Heart left ventricle (tissue), 13 donors: ENCODE data around the gene ABCC4.

Experiments used
- POLR2A ChIP-seq, 2 donors: fragments of 450-650 bp; IDR thresholded peaks; one replicate each; pipeline ENCODE4 v1.6.1; 2017; ENCODE audit warnings: antibody characterized with exemption in 2 of 2, mild to moderate bottlenecking in 2 of 2, moderate library complexity in 2 of 2
- TF ChIP-seq, protein P1 (sequence below), 12 donors: fragments of 200-600 bp; sonication (generic) in 4 of 12; IDR thresholded peaks; one replicate each; pipeline versions ENCODE4 v1.5.0 to v1.8.0; 2018 to 2022; ENCODE audit warnings: antibody characterized with exemption in 12 of 12, mild to moderate bottlenecking in 5 of 12
- donor health status: ischemic (EF 13 %, LVEDD 7.1; RV severe dilation, severe dysfunction).
- donor health status: DM: no; HTN: yes; CAD: no.
- donor health status: DM: no; HTN: no; CAD: no.
- donor health status: ischemic (EF 25% LVEDD 6.9; RV normal size, moderate dysfunction).
- donor health status: ischemic (EF 25% LVEDD 5.7; RV mildly dilated, moderate dysfunction).
- donor health status: ischemic (EF 35%, LVEDD 5.7; RV mildly dilated, moderate dysfunction).
- donor health status: nonischemic (EF 11% LVEDD 7.7; RV severe dilation, severe dysfunction).
- donor health status: DM: yes; HTN: yes; CAD: no.
- donor health status: PGD.
- donor health status: ischemic (EF 29% LVEDD 5.4; RV normal size, mild dysfunction).
- donor health status: nonischemic (EF 23%, LVEDD 6.1; RV moderate dilation, normal function).

DNA sequence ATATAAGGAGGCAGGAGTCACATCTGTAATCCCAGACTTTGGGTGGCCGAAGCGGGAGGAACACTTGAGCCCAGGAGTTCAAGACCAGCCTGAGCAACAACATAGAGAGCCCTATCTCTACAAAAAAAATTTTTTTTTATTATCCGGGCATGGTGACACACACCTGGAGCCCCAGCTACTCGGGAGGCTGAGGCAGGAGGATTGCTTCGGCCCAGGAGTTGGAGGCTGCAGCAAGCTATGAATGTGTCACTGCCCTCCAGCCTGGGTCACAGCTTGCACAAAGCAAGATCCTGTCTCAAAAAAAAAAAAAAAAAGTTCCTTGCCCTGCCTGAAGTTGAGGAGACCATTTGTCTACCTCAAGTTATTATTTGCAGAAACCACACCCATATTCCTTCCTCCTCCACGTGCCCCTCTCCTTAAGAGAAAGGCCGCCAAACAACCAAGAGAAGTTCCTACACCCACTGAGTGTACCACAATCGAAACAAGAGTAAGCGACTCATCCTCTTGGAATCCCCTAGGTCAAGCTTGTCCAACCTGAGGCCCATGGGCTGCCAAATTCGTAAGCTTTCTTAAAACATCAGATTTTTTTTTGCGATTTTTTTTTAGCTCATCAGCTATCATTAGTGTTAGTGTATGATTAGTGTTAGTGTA lies 2.2 kb downstream of the ABCC4 start:
- TF ChIP-seq POLR2A (IDR thresholded peaks at IDR 0.05) = no peak
- TF ChIP-seq, protein P1, sequence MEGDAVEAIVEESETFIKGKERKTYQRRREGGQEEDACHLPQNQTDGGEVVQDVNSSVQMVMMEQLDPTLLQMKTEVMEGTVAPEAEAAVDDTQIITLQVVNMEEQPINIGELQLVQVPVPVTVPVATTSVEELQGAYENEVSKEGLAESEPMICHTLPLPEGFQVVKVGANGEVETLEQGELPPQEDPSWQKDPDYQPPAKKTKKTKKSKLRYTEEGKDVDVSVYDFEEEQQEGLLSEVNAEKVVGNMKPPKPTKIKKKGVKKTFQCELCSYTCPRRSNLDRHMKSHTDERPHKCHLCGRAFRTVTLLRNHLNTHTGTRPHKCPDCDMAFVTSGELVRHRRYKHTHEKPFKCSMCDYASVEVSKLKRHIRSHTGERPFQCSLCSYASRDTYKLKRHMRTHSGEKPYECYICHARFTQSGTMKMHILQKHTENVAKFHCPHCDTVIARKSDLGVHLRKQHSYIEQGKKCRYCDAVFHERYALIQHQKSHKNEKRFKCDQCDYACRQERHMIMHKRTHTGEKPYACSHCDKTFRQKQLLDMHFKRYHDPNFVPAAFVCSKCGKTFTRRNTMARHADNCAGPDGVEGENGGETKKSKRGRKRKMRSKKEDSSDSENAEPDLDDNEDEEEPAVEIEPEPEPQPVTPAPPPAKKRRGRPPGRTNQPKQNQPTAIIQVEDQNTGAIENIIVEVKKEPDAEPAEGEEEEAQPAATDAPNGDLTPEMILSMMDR (IDR thresholded peaks at IDR 0.05) = no peak
